HFFc6 (cell line): ENCODE measurements around the gene TMSB4X. TPM values are rescaled to one million over a fixed set of nuclear protein-coding genes. Genes with fewer than 3 reads are reported as not detected.

Experiments
- DNase-seq: peaks from one replicate; pipeline ENCODE4 v3.0.0-alpha.2; 2018
- H3K27ac Mint-ChIP-seq: 2 replicates; pipeline ENCODE4 v1.8.0; 2020; ENCODE audit warnings: mild to moderate bottlenecking, mixed read lengths
- H3K27me3 Mint-ChIP-seq: 2 replicates; pipeline ENCODE4 v1.8.0; 2021; ENCODE audit warnings: mild to moderate bottlenecking, moderate library complexity, mixed read lengths; ENCODE audit not compliant: insufficient read depth
- H3K36me3 Mint-ChIP-seq: 2 replicates; pipeline ENCODE4 v1.8.0; 2021; ENCODE audit warnings: low read depth, mixed read lengths
- H3K4me1 Mint-ChIP-seq: 2 replicates; pipeline ENCODE4 v1.8.0; 2020; ENCODE audit warnings: low read depth, mixed read lengths
- H3K4me3 Mint-ChIP-seq: 2 replicates; pipeline ENCODE4 v1.8.0; 2020; ENCODE audit warnings: mild to moderate bottlenecking, moderate library complexity, mixed read lengths
- H3K9me3 Mint-ChIP-seq: 2 replicates; pipeline ENCODE4 v1.8.0; 2020; ENCODE audit warnings: mild to moderate bottlenecking, mixed read lengths
- CTCF ChIP-seq: fragments of 200-600 bp; sonication (generic); IDR thresholded peaks from 2 replicates; pipeline ENCODE4 v1.5.0; 2021; ENCODE audit warnings: antibody characterized with exemption, mild to moderate bottlenecking
- total RNA-seq, 6 experiments: library from RNA; stranded (reverse); fragmentation: NEBNext Ultra II Directional; extraction: Animal tissue kit (Norgen Biotek cat#: 25700); gene quantifications; 2 replicates in 1 of 6; 3 replicates in 5 of 6; pipeline ENCODE4 v1.2.3, GENCODE V29; 2021

Gene TMSB4X
- total RNA-seq, 6 experiments from 2014 or later, result 2,364 to 3,067 (median 2,845) TPM

- Mint-ChIP-seq H3K27ac (no peak overlapping the region), H3K4me3 (no peak overlapping the region), H3K27me3 (no peaks in the 10 kb centered on the region; the same call in 1 of the 2 replicates), H3K36me3 (no peaks in the 10 kb centered on the region), H3K4me1 (peaks cover 3% of the 10 kb centered on the region), H3K9me3 (no peaks in the 10 kb centered on the region)
- TF ChIP-seq CTCF, result no peak
- no peak for DNase-seq
Measured at GRCh38 chrX:12993826-12994225, 18.9 kb downstream of the TMSB4X start.

DNA sequence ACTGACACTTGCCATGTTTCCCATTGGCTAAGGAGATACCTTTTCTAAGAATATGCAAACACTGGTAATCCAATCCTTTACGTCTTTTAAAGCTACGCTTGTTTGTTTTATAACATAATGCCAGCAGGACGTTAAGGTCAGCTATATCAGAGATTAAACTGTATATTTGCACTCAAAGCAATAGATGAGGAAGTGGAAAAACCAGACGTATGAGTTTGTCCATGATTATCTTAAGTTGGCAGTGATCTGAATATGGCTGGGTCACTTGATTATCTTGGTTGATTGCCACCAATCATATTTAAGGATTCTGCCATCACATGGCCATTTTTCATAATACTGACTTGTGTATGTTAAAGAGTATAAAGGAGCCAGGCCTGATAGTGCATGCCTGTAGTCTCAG, 19.4 kb downstream of the TMSB4X start:
- no peak for DNase-seq
- Mint-ChIP-seq H3K27ac (no peak overlapping the region), H3K27me3 (no peaks in the 10 kb centered on the region; the same call in 1 of the 2 replicates), H3K9me3 (no peaks in the 10 kb centered on the region), H3K4me1 (no peaks in the 10 kb centered on the region), H3K36me3 (no peaks in the 10 kb centered on the region), H3K4me3 (no peak overlapping the region)
- TF ChIP-seq CTCF, result no peak

DNA sequence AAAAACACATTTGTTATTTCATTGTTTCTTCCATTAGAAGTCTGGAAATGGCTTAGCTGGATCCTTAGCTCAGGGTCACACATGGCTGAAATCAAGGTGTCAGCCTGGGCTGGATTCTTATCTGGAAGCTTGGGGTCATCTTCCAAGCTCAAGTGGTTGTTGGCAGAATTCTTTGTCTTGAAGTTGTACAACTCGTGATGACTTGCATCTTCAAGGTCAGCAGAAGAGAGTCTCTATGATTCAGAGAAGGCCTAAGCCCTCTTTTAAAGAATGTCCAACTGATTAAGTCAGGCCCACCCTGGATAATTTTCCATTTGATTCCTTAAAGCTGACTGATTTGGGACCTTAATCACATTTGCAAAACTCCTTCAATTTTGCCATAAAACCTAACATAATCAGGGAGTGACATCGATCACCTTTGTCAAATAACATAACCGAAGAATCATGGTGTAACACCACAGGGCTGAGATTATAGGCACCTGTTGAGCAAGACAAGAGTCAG, 22.1 kb downstream of the TMSB4X start:
- TF ChIP-seq CTCF, result no peak
- no peaks in the 10 kb centered on the region; the same call in 1 of the 2 replicates for H3K27me3 Mint-ChIP-seq
- no peak for DNase-seq
- no peak overlapping the region for H3K4me3 Mint-ChIP-seq
- no peaks in the 10 kb centered on the region for H3K36me3 Mint-ChIP-seq
- peaks cover 15% of the 10 kb centered on the region for H3K4me1 Mint-ChIP-seq
- H3K27ac Mint-ChIP-seq, result no peak overlapping the region
- no peaks in the 10 kb centered on the region for H3K9me3 Mint-ChIP-seq

DNA sequence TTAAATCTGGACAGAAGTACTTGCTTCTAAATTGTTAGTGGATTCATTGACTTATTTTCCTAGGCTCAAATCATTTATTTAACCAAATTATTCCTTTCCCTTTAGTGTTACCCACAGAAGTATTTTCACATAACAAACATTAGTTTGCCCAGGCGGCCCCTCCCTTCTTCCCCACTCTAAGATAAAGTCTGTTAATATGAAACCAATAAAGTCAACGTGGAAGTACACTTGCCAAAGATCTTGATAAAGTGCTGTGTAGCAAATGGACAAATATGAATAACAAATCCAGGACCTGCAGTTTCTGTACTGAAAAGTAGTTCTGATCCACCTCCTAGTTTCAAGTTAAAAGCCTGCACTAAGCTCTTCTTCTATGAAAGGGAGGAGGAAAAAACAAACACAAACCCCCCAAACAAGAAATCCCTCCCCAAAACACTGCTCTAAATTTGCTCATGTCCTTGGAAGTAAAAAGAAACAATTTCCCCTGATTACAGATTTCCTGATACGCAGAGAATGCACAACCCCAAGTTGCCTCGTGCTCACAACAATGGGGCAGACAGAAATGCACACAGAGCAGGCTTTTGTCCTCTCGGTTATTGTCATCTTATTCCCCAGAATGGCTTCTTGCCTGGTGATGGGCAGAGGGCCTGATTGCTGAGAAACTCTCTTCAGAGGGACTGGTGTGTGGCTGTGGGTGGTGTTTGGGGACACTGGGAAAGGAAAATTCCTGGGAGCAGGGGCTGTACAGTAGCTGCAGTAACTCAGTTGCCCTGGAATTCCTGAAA, 23.2 kb downstream of the TMSB4X start:
- no peaks in the 10 kb centered on the region for H3K36me3 Mint-ChIP-seq
- H3K9me3 Mint-ChIP-seq, result no peaks in the 10 kb centered on the region
- no peak for DNase-seq
- no peak overlapping the region for H3K4me3 Mint-ChIP-seq
- H3K27me3 Mint-ChIP-seq, result no peaks in the 10 kb centered on the region; the same call in 1 of the 2 replicates
- H3K27ac Mint-ChIP-seq, result no peak overlapping the region
- H3K4me1 Mint-ChIP-seq, result peaks cover 15% of the 10 kb centered on the region
- TF ChIP-seq CTCF, result no peak

DNA sequence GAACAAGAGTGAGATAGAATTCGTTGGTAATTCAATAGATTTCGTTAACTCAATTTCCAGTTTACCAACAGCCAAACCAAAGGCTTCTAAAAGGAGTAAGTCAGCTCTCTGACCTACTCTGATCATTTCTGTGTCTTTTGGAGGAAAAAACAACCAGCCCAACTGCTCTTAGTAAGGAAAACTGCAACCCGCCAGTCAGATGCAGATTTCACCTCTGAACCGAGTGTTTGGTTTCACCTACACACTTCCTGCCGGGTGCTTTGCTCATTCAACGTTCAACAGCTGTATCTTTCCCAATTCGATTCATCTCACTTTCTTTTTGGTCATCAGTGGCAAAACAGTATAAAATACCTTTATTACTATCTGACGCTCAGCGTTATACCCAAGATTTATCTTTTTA, 24.5 kb downstream of the TMSB4X start:
- peaks cover 15% of the 10 kb centered on the region for H3K4me1 Mint-ChIP-seq
- no peak overlapping the region for H3K4me3 Mint-ChIP-seq
- TF ChIP-seq CTCF, result no peak
- no peaks in the 10 kb centered on the region for H3K9me3 Mint-ChIP-seq
- no peaks in the 10 kb centered on the region; the same call in 1 of the 2 replicates for H3K27me3 Mint-ChIP-seq
- no peaks in the 10 kb centered on the region for H3K36me3 Mint-ChIP-seq
- no peak for DNase-seq
- no peak overlapping the region for H3K27ac Mint-ChIP-seq
